K562 (cell line): Measurements from ENCODE around the gene TK1. TPM values are rescaled to one million over a fixed set of nuclear protein-coding genes. Genes with fewer than 3 reads are reported as not detected.

Experiments used
- ADNP ChIP-seq: fragments of 200-800 bp; sonication (Bioruptor generic); IDR thresholded peaks from 2 replicates; pipeline ENCODE4 v1.6.1; 2016; ENCODE audit warnings: missing genetic modification characterization, missing compliant biosample characterization
- FOXA3 ChIP-seq, 2 experiments: fragments of 450-650 bp in 1 of 2; sonication (generic) in 1 of 2; formaldehyde crosslinking; IDR thresholded peaks in 1 of 2; conservative IDR thresholded peaks in 1 of 2; 2 replicates each; pipeline versions ENCODE4 v1.4.0 to v1.8.0; 2020 to 2022; ENCODE audit warnings: mild to moderate bottlenecking in 2 of 2, missing genetic modification reagents in 1 of 2
- KAT8 ChIP-seq: fragments of 450-650 bp; IDR thresholded peaks from 2 replicates; pipeline ENCODE4 v1.6.1; 2016; ENCODE audit warnings: low read depth, mild to moderate bottlenecking
- KDM2B ChIP-seq: fragments of 250-450 bp; sonication (Bioruptor Pico); IDR thresholded peaks from 2 replicates; pipeline ENCODE4 v1.8.0; 2021; ENCODE audit warnings: mild to moderate bottlenecking, moderate library complexity
- KDM4B ChIP-seq, 2 experiments: fragments of 450-650 bp in 1 of 2; sonication (generic) in 1 of 2; IDR thresholded peaks; 2 replicates each; pipeline ENCODE4 v1.6.1; 2016 to 2017; ENCODE audit warnings: borderline replicate concordance in 2 of 2, antibody characterized with exemption in 1 of 2, low read depth in 1 of 2, mild to moderate bottlenecking in 1 of 2
- MLX ChIP-seq, 2 experiments: fragments of 450-650 bp in 1 of 2; sonication (generic) in 1 of 2; formaldehyde crosslinking; conservative IDR thresholded peaks; 2 replicates each; pipeline versions ENCODE4 v1.4.0 to v1.8.1; 2020 to 2022; ENCODE audit warnings: mild to moderate bottlenecking in 1 of 2, missing genetic modification reagents in 1 of 2
- MTF1 ChIP-seq: fragments of 250-450 bp; sonication (Bioruptor Pico); IDR thresholded peaks from 2 replicates; pipeline ENCODE4 v1.9.0; 2021; ENCODE audit warnings: moderate library complexity, mild to moderate bottlenecking, inconsistent platforms, borderline replicate concordance
- MYBL2 ChIP-seq, 2 experiments: fragments of 450-650 bp in 1 of 2; sonication (generic) in 1 of 2; formaldehyde crosslinking in 1 of 2; IDR thresholded peaks; 2 replicates each; pipeline versions ENCODE4 v1.6.1 to v1.8.1; 2017 to 2022; ENCODE audit warnings: borderline replicate concordance in 1 of 2, inconsistent platforms in 1 of 2, low read depth in 1 of 2, mild to moderate bottlenecking in 1 of 2, missing genetic modification reagents in 1 of 2, moderate library complexity in 1 of 2
- MYC ChIP-seq, 2 experiments: fragments of 250-450 bp in 1 of 2; sonication (Bioruptor Pico) in 1 of 2; IDR thresholded peaks; 2 replicates each; pipeline versions ENCODE4 v1.5.1 to v1.6.1; 2012 to 2021; ENCODE audit warnings: low read depth in 2 of 2, borderline replicate concordance in 1 of 2, improper control_type of control experiment in 1 of 2, low read length in 1 of 2, mild to moderate bottlenecking in 1 of 2, moderate library complexity in 1 of 2
- PPARD ChIP-seq: fragments of 250-450 bp; sonication (Bioruptor Pico); IDR thresholded peaks from 2 replicates; pipeline ENCODE4 v1.8.0; 2022; ENCODE audit warnings: inconsistent platforms, mild to moderate bottlenecking, moderate library complexity
- RFX5 ChIP-seq: IDR thresholded peaks from 2 replicates; pipeline ENCODE4 v1.6.1; 2011; ENCODE audit warnings: low read depth, mild to moderate bottlenecking, improper control_type of control experiment, low read length
- SREBF2 ChIP-seq: sonication (generic); formaldehyde crosslinking; IDR thresholded peaks from 2 replicates; pipeline ENCODE4 v1.4.0; 2020; ENCODE audit warnings: mild to moderate bottlenecking, missing genetic modification reagents
- TAL1 ChIP-seq: fragments of 450-650 bp; IDR thresholded peaks from 2 replicates; pipeline ENCODE4 v1.6.1; 2016; ENCODE audit warnings: mild to moderate bottlenecking
- ZC3H8 ChIP-seq: fragments of 450-650 bp; IDR thresholded peaks from 2 replicates; pipeline ENCODE4 v1.6.1; 2017
- ZKSCAN1 ChIP-seq: fragments of 150-350 bp; IDR thresholded peaks from 2 replicates; pipeline ENCODE4 v1.6.1; 2016; ENCODE audit warnings: low read depth, low read length
- ZNF408 ChIP-seq: fragments of 250-450 bp; sonication (Bioruptor Pico); IDR thresholded peaks from 2 replicates; pipeline ENCODE4 v1.4.0; 2020; ENCODE audit warnings: low read depth, mild to moderate bottlenecking, moderate library complexity
- ZNF449 ChIP-seq: fragments of 250-450 bp; sonication (Bioruptor Pico); IDR thresholded peaks from 2 replicates; pipeline ENCODE4 v1.8.0; 2022; ENCODE audit warnings: moderate library complexity, mild to moderate bottlenecking, inconsistent platforms
- ZNF668 ChIP-seq: fragments of 250-450 bp; sonication (Bioruptor Pico); IDR thresholded peaks from 2 replicates; pipeline ENCODE4 v1.8.0; 2022; ENCODE audit warnings: mild to moderate bottlenecking, inconsistent platforms
- polyA plus RNA-seq, 8 experiments: library from polyadenylated mRNA; depleted of rRNA in 4 of 8; stranded (reverse) in 5 of 8; unstranded in 3 of 8; fragments of >200 nt; fragmentation: Nextera tagmentation in 2 of 8; fragmentation: Illumina TruSeq in 1 of 8; extraction: Ambion mirVana in 2 of 8; extraction: Trizol in 1 of 8; gene quantifications; 2 replicates each; pipeline versions ENCODE4 v1.2.1 to v1.2.3, GENCODE V29; 2011 to 2014; ENCODE audit warnings: inconsistent platforms in 1 of 8, missing spikeins in 1 of 8
- total RNA-seq, 7 experiments: library from RNA; depleted of rRNA in 6 of 7; stranded (reverse); fragments of >200 nt in 6 of 7; fragmentation: Illumina TruSeq in 2 of 7; extraction: Trizol in 2 of 7; gene quantifications; 2 replicates each; pipeline versions ENCODE4 v1.2.1 to v1.2.3, GENCODE V29; 2011 to 2021; ENCODE audit warnings: low replicate concordance in 1 of 7
- TF ChIP-seq, protein P1 (sequence below): fragments of 250-450 bp; sonication (Bioruptor Pico); IDR thresholded peaks from 2 replicates; pipeline ENCODE4 v1.5.0; 2021
- TF ChIP-seq, protein P2 (sequence below): fragments of 250-450 bp; sonication (Bioruptor Pico); IDR thresholded peaks from 2 replicates; pipeline ENCODE4 v1.6.1; 2021; ENCODE audit warnings: mild to moderate bottlenecking
- TF ChIP-seq, protein P3 (sequence below): fragments of 250-450 bp; sonication (Bioruptor Pico); IDR thresholded peaks from 2 replicates; pipeline ENCODE4 v1.8.0; 2022; ENCODE audit warnings: inconsistent platforms

TK1 gene
- total and polyA plus RNA-seq, 9 of the 15 experiments (the other 6 are each of a cell fraction or from before 2014, with no cell fraction given) = 8.4 to 280 (median 103) TPM

GRCh38 chr17:78186692-78187595 lies at the start of gene TK1, which contains the start of gene AFMID (continued):
- TF ChIP-seq, protein P1, sequence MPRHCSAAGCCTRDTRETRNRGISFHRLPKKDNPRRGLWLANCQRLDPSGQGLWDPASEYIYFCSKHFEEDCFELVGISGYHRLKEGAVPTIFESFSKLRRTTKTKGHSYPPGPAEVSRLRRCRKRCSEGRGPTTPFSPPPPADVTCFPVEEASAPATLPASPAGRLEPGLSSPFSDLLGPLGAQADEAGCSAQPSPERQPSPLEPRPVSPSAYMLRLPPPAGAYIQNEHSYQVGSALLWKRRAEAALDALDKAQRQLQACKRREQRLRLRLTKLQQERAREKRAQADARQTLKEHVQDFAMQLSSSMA = peak; percentile 80
- TF ChIP-seq MYBL2 (IDR thresholded peaks at IDR 0.05; ENCODE audit: low read depth) (peak; percentile 98), MYBL2 (CRISPR knock-in tag; IDR thresholded peaks at IDR 0.05; ENCODE audit: borderline replicate concordance) (peak; percentile 87; the same call in 1 of the 2 replicates), ZNF668 (0 out of 2 replicates have a peak, but pooled peaks have one; percentile 48), SREBF2 (CRISPR knock-in tag) (no peak), FOXA3 (CRISPR knock-in tag; conservative IDR thresholded peaks at IDR 0.05 in 1 of 2, IDR thresholded peaks at IDR 0.05 in 1 of 2) (no peak), MTF1 (CRISPR knock-in tag) (no peak), KAT8 (no peak), MLX (CRISPR knock-in tag; conservative IDR thresholded peaks at IDR 0.05) (no peak), KDM2B (no peak), ZNF408 (no peak), TAL1 (no peak), ZKSCAN1 (no peak), PPARD (no peak), ZNF449 (CRISPR knock-in tag) (no peak), MYC (IDR thresholded peaks at IDR 0.05; ENCODE audit: low read depth, low read length) (peak; percentile 97), MYC (CRISPR knock-in tag; IDR thresholded peaks at IDR 0.05; ENCODE audit: borderline replicate concordance, low read depth) (0 out of 2 replicates have a peak, but pooled peaks have one; percentile 6), KDM4B (IDR thresholded peaks at IDR 0.05; ENCODE audit: borderline replicate concordance in 2 of 2, low read depth in 1 of 2) (no peak), ZC3H8 (no peak), RFX5 (0 out of 2 replicates have a peak, but pooled peaks have one; percentile 33), ADNP (tag) (no peak)
- TF ChIP-seq, protein P2, sequence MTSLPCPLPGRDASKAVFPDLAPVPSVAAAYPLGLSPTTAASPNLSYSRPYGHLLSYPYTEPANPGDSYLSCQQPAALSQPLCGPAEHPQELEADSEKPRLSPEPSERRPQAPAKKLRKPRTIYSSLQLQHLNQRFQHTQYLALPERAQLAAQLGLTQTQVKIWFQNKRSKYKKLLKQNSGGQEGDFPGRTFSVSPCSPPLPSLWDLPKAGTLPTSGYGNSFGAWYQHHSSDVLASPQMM (CRISPR knock-in tag) = no peak
- TF ChIP-seq, protein P3, sequence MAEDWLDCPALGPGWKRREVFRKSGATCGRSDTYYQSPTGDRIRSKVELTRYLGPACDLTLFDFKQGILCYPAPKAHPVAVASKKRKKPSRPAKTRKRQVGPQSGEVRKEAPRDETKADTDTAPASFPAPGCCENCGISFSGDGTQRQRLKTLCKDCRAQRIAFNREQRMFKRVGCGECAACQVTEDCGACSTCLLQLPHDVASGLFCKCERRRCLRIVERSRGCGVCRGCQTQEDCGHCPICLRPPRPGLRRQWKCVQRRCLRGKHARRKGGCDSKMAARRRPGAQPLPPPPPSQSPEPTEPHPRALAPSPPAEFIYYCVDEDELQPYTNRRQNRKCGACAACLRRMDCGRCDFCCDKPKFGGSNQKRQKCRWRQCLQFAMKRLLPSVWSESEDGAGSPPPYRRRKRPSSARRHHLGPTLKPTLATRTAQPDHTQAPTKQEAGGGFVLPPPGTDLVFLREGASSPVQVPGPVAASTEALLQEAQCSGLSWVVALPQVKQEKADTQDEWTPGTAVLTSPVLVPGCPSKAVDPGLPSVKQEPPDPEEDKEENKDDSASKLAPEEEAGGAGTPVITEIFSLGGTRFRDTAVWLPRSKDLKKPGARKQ (CRISPR knock-in tag) = no peak
